Naive thymus-derived CD8-positive, alpha-beta T cell (primary cell): ENCODE measurements around the gene SMYD3. TPM values are rescaled to one million over a fixed set of nuclear protein-coding genes. Genes with fewer than 3 reads are reported as not detected.
A peak's percentile ranks its signal among the peaks of the same experiment; 100 is the strongest.

ENCODE experiments used
- ATAC-seq, 2 donors: fragments of 150-1000 bp; cut with Tn5 transposase in 1 of 2; sonication (Bioruptor Pico), chemical (Tn5 transposase) in 1 of 2; 1 replicate in 1 of 2; 2 replicates in 1 of 2; pipeline ENCODE4 v1.10.0; 2021; ENCODE audit warnings: mild to moderate bottlenecking in 2 of 2, moderate library complexity in 2 of 2
- POLR2A ChIA-PET: fragments of 350-600 bp; sonication (Branson Sonifier 250); formaldehyde crosslinking; loops from one replicate; lab custom pipeline; 2021; ENCODE audit warnings: antibody characterized with exemption; lab: Charles Lee
- DNase-seq, 10 donors: peaks; one replicate each; pipeline versions ENCODE4 v3.0.0 to v3.0.0-alpha.2; 2020 to 2022
- H3K27ac Mint-ChIP-seq, 10 donors: one replicate each; pipeline ENCODE4 v1.8.0; 2020 to 2022; ENCODE audit warnings: mild to moderate bottlenecking in 10 of 10, mixed read lengths in 10 of 10, moderate library complexity in 4 of 10, inconsistent platforms in 1 of 10
- H3K27me3 Mint-ChIP-seq, 5 donors: one replicate each; pipeline ENCODE4 v1.8.0; 2021 to 2022; ENCODE audit warnings: mixed read lengths in 5 of 5
- H3K36me3 Mint-ChIP-seq, 3 donors: one replicate each; pipeline ENCODE4 v1.8.0; 2020 to 2022; ENCODE audit warnings: mixed read lengths in 3 of 3, mild to moderate bottlenecking in 2 of 3, inconsistent platforms in 1 of 3
- H3K4me1 Mint-ChIP-seq, 4 donors: one replicate each; pipeline ENCODE4 v1.8.0; 2021 to 2022; ENCODE audit warnings: mixed read lengths in 4 of 4
- H3K4me3 Mint-ChIP-seq, 10 donors: one replicate each; pipeline ENCODE4 v1.8.0; 2020 to 2022; ENCODE audit warnings: mild to moderate bottlenecking in 10 of 10, mixed read lengths in 10 of 10, moderate library complexity in 6 of 10, inconsistent platforms in 1 of 10
- H3K9me3 Mint-ChIP-seq, 9 donors: one replicate each; pipeline ENCODE4 v1.8.0; 2020 to 2022; ENCODE audit warnings: mixed read lengths in 9 of 9, mild to moderate bottlenecking in 3 of 9, inconsistent platforms in 1 of 9, moderate library complexity in 1 of 9
- polyA plus RNA-seq, 3 donors: library from polyadenylated mRNA; unstranded; fragments of 300-500 nt; fragmentation: Illumina TruSeq; gene quantifications; one replicate each; pipeline ENCODE4 v1.2.3, GENCODE V29; 2021
- total RNA-seq, 8 experiments: library from RNA in 2 of 8; stranded (reverse) in 2 of 8; gene quantifications; one replicate each; pipeline ENCODE4 v1.2.3 and lab custom pipeline; 2021 to 2026

Gene SMYD3
- total and polyA plus RNA-seq, 5 experiments from 2014 or later: 19.1 to 42.1 (median 36.5) TPM

DNA sequence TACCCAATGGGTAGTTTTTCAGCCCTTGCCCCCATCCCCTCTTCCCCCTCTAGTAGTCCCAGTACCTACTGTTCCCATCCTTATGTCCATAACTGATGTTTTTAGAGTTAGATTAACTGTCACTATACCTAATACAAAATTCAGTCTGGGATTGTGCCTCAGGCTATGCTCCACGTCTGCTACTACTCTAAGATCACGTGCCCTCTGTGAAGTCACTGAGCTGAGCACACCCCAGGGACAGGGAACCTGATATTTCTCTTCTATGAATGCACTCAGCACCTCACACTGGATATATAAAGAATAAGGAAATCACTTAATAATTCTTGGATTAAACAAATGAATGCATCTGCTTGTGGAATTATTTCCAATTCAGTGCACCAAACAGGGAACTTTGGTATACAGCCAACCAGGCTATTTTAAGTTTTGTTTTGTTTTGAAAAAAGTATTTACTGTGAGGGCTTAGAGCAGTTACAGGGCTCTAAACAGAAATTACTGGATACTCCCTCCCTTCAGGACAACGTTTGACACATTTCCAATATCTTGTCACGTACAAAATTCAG, 307.9 kb downstream of the SMYD3 start:
- Mint-ChIP-seq H3K27me3 (no peaks in the 10 kb centered on the region), H3K4me3 (no peak overlapping the region), H3K27ac (peak overlapping the region in 1 of 10 donors; percentile 79), H3K9me3 (no peaks in the 10 kb centered on the region), H3K36me3 (peaks cover 2 to 6% (median 4%) of the 10 kb centered on the region in 3 donors), H3K4me1 (peaks cover 0 to 6% (median 0%) of the 10 kb centered on the region in 4 donors)
- ATAC-seq (no peak), DNase-seq (no peak)
- POLR2A ChIA-PET: no interaction called here

DNA sequence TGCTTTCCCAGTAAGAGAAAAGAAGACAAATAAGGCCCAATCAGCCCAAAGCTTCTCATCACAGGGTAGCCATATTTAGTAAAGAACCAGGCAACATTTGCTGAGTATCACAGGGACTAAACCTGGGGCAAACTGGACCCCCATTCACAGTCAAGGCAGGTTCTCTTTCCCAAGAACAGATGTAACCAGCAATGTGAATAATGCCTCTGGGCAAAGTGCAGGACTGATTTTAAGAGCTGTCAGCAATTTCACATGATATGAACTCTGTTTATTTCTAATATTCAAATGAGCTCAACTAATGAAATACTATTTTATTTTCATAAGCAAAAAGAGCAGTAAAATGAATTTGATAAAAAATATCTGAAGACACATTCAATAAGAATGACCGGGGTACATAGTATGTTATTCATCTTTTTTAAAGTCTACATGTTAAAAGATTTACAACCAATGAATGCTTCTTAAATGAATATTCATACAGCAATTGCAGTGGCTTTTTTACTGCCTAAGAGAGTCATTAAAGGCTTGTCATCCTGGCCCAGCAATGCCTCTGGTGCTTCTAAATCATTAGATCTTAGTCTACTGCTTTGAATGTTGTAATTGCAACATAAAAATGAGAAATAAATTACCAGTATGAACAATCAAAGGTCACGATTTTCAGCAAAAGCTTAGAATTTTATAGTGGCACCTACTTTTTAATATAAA, 308.8 kb downstream of the SMYD3 start:
- H3K4me3 Mint-ChIP-seq: no peak overlapping the region
- H3K27ac Mint-ChIP-seq: no peak overlapping the region
- H3K27me3 Mint-ChIP-seq: no peaks in the 10 kb centered on the region
- POLR2A ChIA-PET: no interaction called here
- DNase-seq (no peak), ATAC-seq (no peak)
- H3K9me3 Mint-ChIP-seq: peaks cover 0 to 3% (median 0%) of the 10 kb centered on the region in 9 donors
- peaks cover 4 to 12% (median 8%) of the 10 kb centered on the region in 3 donors for H3K36me3 Mint-ChIP-seq
- H3K4me1 Mint-ChIP-seq: peaks cover 0 to 6% (median 0%) of the 10 kb centered on the region in 4 donors

DNA sequence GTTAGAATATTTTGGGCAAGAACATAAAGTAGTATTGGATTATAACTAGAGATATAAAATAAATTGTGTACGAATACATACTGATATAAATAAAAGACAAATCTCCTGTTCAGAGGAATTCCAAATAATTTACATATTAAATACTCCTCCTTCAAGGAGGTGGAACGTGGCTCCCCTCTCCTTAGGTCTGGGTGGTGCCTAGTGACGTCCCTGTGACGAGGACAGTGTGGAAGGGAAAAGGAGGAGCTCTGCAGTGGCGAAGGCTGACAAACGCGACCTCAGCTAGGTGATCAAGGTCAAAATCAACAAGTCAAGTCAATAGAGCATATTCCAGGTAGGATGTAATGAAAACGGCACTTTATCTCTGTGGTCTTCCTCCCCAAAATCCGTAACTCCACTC, 310.0 kb downstream of the SMYD3 start:
- Mint-ChIP-seq H3K27me3 (no peaks in the 10 kb centered on the region), H3K4me3 (no peak overlapping the region), H3K4me1 (peaks cover 0 to 6% (median 0%) of the 10 kb centered on the region in 4 donors), H3K27ac (no peak overlapping the region), H3K9me3 (peaks cover 0 to 3% (median 0%) of the 10 kb centered on the region in 9 donors), H3K36me3 (peaks cover 4 to 19% (median 9%) of the 10 kb centered on the region in 3 donors)
- no peak for ATAC-seq
- POLR2A ChIA-PET: no interaction called here
- DNase-seq: no peak

DNA sequence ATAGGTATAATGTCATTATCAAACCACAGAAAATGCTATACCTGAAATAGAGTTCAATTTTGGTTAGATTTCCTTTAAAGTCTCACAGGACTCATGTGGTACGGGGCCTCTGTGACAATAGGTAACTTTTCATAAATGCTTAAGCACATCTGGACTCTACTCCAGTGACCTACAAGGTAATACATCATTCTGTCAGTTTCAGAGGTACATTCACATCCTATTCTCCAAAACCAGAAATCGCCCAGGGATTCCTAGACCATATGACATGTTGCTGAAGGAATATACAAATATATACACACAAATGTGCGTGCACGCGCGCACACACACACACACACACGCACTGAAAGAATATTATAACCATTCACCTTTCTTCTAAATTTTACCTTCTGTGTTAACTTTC, 311.8 kb downstream of the SMYD3 start:
- Mint-ChIP-seq H3K36me3 (peaks cover 13 to 31% (median 21%) of the 10 kb centered on the region in 3 donors), H3K4me1 (peaks cover 0 to 4% (median 0%) of the 10 kb centered on the region in 4 donors), H3K9me3 (peaks cover 0 to 3% (median 0%) of the 10 kb centered on the region in 9 donors), H3K27ac (no peak overlapping the region), H3K4me3 (no peak overlapping the region), H3K27me3 (no peaks in the 10 kb centered on the region)
- POLR2A ChIA-PET: no interaction called here
- DNase-seq (no peak), ATAC-seq (no peak)

DNA sequence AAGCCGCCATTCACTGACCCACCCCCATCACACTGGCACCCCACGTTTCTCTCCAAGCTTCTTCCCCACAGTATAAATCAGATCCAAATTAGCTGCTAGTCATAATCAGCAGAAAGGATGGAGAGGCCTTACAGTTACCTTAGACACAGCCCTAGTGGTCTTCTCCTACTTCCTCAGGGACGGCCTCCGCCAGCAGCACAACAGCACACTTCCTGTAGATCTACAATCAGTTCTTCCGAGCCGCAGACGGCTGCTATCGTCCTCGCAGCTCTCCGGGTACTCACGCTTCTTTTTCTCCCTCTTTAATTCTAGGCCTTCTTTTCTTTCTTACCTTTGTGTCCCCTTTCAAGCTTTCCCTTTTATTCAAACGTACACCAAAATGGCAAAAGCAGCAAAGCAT, 313.5 kb downstream of the SMYD3 start:
- peaks cover 13 to 31% (median 21%) of the 10 kb centered on the region in 3 donors for H3K36me3 Mint-ChIP-seq
- peaks cover 0 to 3% (median 0%) of the 10 kb centered on the region in 9 donors for H3K9me3 Mint-ChIP-seq
- no peaks in the 10 kb centered on the region for H3K27me3 Mint-ChIP-seq
- DNase-seq (no peak), ATAC-seq (no peak)
- no peak overlapping the region for H3K4me3 Mint-ChIP-seq
- H3K27ac Mint-ChIP-seq: peak overlapping the region in 1 of 10 donors; percentile 60
- no peaks in the 10 kb centered on the region for H3K4me1 Mint-ChIP-seq
- POLR2A ChIA-PET: no interaction called here

DNA sequence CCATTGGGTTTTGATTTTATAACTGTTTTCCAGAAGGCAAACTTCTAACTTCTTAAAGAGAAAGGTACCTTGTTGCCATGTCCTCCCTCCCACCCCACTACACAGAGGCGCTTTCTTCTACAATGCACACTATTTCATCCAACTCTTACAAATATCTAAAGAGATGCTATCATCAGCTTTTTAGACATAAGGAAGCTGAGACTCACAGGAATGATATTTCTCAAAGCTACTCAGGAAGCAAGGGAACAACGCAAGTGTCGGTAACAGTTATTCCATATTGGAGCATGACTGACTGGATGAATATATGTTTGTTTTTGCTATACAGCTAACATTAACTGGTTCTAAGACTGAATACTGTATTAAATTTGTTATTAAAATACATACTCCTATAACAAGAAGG, 318.0 kb downstream of the SMYD3 start:
- ATAC-seq (no peak), DNase-seq (no peak)
- H3K27ac Mint-ChIP-seq: no peak overlapping the region
- POLR2A ChIA-PET: no interaction called here
- peaks cover 24 to 56% (median 28%) of the 10 kb centered on the region in 3 donors for H3K36me3 Mint-ChIP-seq
- H3K4me1 Mint-ChIP-seq: no peaks in the 10 kb centered on the region
- no peak overlapping the region for H3K4me3 Mint-ChIP-seq
- no peaks in the 10 kb centered on the region for H3K27me3 Mint-ChIP-seq
- peaks cover 0 to 3% (median 0%) of the 10 kb centered on the region in 9 donors for H3K9me3 Mint-ChIP-seq

DNA sequence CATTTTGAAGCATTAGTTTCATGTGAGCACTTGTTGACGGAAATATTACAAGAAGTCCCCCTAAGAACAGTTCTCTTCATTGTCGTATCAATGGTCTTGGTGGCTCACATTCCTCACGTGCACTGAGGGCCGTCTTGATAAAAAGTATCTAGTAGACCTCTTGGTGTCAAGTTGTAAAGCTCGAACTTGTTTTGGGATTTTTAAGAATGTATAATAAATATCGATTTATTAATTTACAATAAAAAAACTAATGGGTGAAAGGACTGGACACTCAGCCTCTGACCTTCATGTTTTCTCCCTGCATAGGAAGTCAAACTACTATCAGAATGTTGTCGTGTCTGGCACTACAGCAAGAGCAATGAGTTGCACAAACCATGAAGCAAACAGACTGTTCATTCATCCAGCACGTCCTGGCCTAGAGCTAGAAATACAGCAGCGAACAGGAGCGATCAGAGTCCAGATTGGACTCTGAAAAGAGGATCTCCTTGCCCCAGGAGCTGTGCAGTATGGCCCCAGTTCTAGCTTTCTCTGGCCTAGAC, 319.2 kb downstream of the SMYD3 start:
- Mint-ChIP-seq H3K4me1 (peaks cover 0 to 6% (median 2%) of the 10 kb centered on the region in 4 donors), H3K27ac (no peak overlapping the region), H3K9me3 (no peaks in the 10 kb centered on the region), H3K36me3 (peaks cover 20 to 45% (median 20%) of the 10 kb centered on the region in 3 donors), H3K27me3 (no peaks in the 10 kb centered on the region), H3K4me3 (no peak overlapping the region)
- POLR2A ChIA-PET: no interaction called here
- ATAC-seq (no peak), DNase-seq (no peak)

DNA sequence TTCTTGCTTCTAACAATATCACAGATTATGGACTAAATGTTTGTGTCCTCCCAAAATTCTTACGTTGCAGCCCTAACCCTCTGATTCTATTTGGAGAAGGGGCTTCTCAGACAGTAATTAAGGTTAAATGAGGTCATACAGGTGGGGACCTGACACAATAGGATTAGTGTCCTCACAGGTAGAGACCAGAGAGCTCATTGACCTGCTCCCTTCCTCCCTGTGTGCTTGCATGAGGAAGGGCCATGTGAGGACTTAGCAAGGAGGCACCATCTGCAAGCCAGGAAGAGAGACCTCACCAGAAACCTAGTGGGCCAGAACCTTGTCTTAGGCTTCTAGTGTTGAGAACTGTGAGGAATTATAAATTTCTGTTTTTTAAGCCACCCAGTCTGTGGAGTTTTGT, 322.6 kb downstream of the SMYD3 start:
- Mint-ChIP-seq H3K4me1 (peaks cover 8 to 17% (median 12%) of the 10 kb centered on the region in 4 donors), H3K27me3 (no peaks in the 10 kb centered on the region), H3K27ac (no peak overlapping the region), H3K4me3 (no peak overlapping the region), H3K9me3 (no peaks in the 10 kb centered on the region), H3K36me3 (peaks cover 6 to 37% (median 17%) of the 10 kb centered on the region in 3 donors)
- ATAC-seq (no peak), DNase-seq (no peak)
- POLR2A ChIA-PET: no interaction called here

DNA sequence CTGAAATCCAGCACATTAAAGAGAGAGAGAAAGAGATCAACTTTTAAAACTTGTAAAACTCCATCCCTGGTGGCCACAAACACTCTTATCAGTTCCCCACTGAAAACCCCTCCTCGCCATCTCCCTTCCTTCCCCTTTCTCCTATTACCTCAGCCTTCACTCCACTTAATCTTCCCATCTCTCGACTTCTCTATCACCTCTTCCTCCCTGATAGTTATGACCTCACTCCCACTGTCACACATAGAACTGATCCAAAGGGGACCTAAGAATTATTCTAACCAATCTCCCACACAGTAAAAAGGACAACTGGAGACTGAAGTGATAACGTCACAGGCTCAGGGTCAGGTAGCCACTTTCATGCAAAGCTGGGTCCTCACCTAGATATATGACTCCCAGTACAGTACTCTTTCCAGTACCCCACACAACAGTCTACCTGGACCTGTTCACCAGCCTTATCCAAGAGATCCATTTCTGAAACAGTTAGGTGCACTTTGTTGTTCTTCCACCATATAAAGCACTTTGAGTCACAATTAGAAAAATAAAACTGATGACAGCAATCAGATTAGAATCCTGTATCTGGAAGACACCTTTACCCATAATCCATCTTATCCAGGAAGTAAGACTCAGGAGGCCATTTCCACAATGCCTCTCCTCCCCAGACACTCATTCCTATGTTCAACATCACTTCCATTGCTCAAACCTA, 324.8 kb downstream of the SMYD3 start:
- POLR2A ChIA-PET: no interaction called here
- no peak for ATAC-seq
- Mint-ChIP-seq H3K4me1 (peaks cover 8 to 17% (median 12%) of the 10 kb centered on the region in 4 donors), H3K27me3 (no peaks in the 10 kb centered on the region), H3K27ac (peak overlapping the region in 8 of 10 donors; percentile 1 to 52 (median 9)), H3K4me3 (no peak overlapping the region), H3K36me3 (peaks cover 11 to 51% (median 32%) of the 10 kb centered on the region in 3 donors), H3K9me3 (no peaks in the 10 kb centered on the region)
- no peak for DNase-seq

DNA sequence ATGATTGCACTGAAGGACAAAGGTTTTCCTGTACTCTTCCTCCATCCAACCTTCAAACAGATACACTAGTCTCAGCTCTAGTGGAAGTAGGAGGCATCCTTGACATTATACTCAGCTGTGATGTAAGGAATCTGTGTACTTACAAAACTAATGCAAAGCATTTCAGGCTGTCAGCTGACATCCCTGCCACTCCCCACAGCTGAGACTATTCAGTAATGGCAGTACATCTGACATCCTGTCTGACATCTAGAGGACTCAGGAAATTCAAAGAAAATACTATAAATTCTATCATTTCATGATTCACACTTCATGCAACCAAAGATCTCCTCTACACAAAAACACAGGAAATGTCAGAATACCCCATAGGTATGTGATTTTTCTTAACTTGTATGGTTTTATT, 325.8 kb downstream of the SMYD3 start:
- no peak for DNase-seq

DNA sequence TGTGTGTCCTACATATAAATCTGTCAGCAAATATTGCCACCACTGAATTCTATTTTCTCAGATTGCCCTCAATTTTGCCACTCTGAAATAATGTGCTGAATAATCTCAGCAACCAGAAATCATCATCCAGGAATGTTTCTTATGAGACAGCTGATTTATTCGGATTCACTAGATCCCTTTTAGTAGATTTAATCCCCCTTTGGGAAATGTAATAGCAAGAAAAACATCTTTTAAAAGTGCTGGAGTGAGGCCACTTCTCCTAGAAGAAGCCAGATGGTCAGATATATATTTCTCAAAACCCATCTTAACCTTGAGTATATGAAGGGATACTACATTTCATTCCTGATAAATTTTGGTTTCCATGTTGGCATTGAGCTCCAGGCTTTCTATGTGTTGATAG, 327.7 kb downstream of the SMYD3 start:
- Mint-ChIP-seq H3K36me3 (peaks cover 6 to 41% (median 22%) of the 10 kb centered on the region in 3 donors), H3K27me3 (no peaks in the 10 kb centered on the region), H3K4me3 (no peak overlapping the region), H3K27ac (no peak overlapping the region), H3K9me3 (no peaks in the 10 kb centered on the region), H3K4me1 (peaks cover 10 to 17% (median 12%) of the 10 kb centered on the region in 4 donors)
- ATAC-seq (no peak), DNase-seq (no peak)
- POLR2A ChIA-PET: no interaction called here

More for the DNA sequence above, 325.8 kb downstream of the SMYD3 start:
- H3K27ac Mint-ChIP-seq: peak overlapping the region in 1 of 10 donors; percentile 43
- peaks cover 6 to 46% (median 23%) of the 10 kb centered on the region in 3 donors for H3K36me3 Mint-ChIP-seq
- H3K4me3 Mint-ChIP-seq: no peak overlapping the region
- H3K4me1 Mint-ChIP-seq: peaks cover 10 to 17% (median 12%) of the 10 kb centered on the region in 4 donors
- no peaks in the 10 kb centered on the region for H3K9me3 Mint-ChIP-seq
- no peaks in the 10 kb centered on the region for H3K27me3 Mint-ChIP-seq
- peak in 1 of 2 donors; percentile 25 for ATAC-seq
- POLR2A ChIA-PET: no interaction called here

DNA sequence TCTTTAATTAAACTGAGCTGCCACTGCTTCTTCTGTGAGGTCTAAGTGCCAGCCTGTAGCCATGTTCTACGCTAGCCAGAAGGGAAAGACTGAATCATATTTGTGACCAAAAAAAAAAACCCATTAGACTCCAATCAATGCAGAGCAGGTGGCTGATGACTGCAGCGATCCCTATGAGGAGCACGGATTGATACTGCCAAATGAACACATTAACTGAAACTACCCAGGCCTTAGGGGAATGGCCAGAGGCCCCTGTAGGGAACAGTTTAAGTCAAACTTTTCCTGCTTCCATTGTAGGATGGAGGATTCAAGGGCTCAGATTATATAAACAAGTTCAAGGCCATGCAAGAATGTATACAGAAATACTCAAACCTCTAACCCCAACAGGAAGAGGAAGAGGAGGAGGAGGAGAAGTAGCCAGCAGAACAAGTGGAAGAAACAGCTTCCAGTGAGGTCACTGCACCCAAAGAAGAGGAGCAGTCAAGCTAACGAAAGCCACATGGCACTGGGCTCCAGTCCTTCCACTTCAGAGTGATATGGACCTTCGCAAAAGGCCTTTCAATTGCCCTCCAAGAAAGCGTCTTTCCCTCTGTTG, 328.3 kb downstream of the SMYD3 start:
- no peaks in the 10 kb centered on the region for H3K9me3 Mint-ChIP-seq
- no peak overlapping the region for H3K27ac Mint-ChIP-seq
- no peak for ATAC-seq
- H3K4me3 Mint-ChIP-seq: no peak overlapping the region
- DNase-seq: no peak
- peaks cover 10 to 17% (median 12%) of the 10 kb centered on the region in 4 donors for H3K4me1 Mint-ChIP-seq
- H3K36me3 Mint-ChIP-seq: peaks cover 6 to 39% (median 22%) of the 10 kb centered on the region in 3 donors
- POLR2A ChIA-PET: no interaction called here
- no peaks in the 10 kb centered on the region for H3K27me3 Mint-ChIP-seq
